ENCODE results near the gene FGF1.

FGF1 gene

GRCh38 chr5:142586552-142586951 lies 99.3 kb downstream of the FGF1 start:
- DNase-seq (ENCODE audit: extremely low read depth, insufficient read length): no peak
- no peak for TF ChIP-seq CTCF (IDR thresholded peaks at IDR 0.05; ENCODE audit: insufficient read depth, low read length, poor library complexity, severe bottlenecking)
- H3K36me3 ChIP-seq (ENCODE audit: control insufficient read depth, insufficient read depth, low read length): no peaks in the 10 kb centered on the region
- no peak overlapping the region for H3K4me3 ChIP-seq (replicated peaks; ENCODE audit: low read depth, low read length)
- H3K27me3 ChIP-seq (replicated peaks; ENCODE audit: control insufficient read depth, insufficient read depth, low read length): peaks cover 1% of the 10 kb centered on the region; the same call in 1 of the 2 replicates

GRCh38 chr5:142585451-142585850 lies 100.4 kb downstream of the FGF1 start:
- no peaks in the 10 kb centered on the region for H3K36me3 ChIP-seq (ENCODE audit: control insufficient read depth, insufficient read depth, low read length)
- TF ChIP-seq CTCF (IDR thresholded peaks at IDR 0.05; ENCODE audit: insufficient read depth, low read length, poor library complexity, severe bottlenecking): no peak
- peaks cover 1% of the 10 kb centered on the region; the same call in 1 of the 2 replicates for H3K27me3 ChIP-seq (replicated peaks; ENCODE audit: control insufficient read depth, insufficient read depth, low read length)
- no peak for DNase-seq (ENCODE audit: extremely low read depth, insufficient read length)
- H3K4me3 ChIP-seq (replicated peaks; ENCODE audit: low read depth, low read length): no peak overlapping the region

GRCh38 chr5:142584891-142585290 lies 101.0 kb downstream of the FGF1 start:
- Histone ChIP-seq H3K36me3 (ENCODE audit: control insufficient read depth, insufficient read depth, low read length) (no peaks in the 10 kb centered on the region), H3K27me3 (replicated peaks; ENCODE audit: control insufficient read depth, insufficient read depth, low read length) (peaks cover 1% of the 10 kb centered on the region; the same call in 1 of the 2 replicates), H3K4me3 (replicated peaks; ENCODE audit: low read depth, low read length) (no peak overlapping the region)
- DNase-seq (ENCODE audit: extremely low read depth, insufficient read length): no peak
- TF ChIP-seq CTCF (IDR thresholded peaks at IDR 0.05; ENCODE audit: insufficient read depth, low read length, poor library complexity, severe bottlenecking): no peak

GRCh38 chr5:142578161-142578830 lies 107.6 kb downstream of the FGF1 start:
- no peak for DNase-seq (ENCODE audit: extremely low read depth, insufficient read length)
- TF ChIP-seq CTCF (IDR thresholded peaks at IDR 0.05; ENCODE audit: insufficient read depth, low read length, poor library complexity, severe bottlenecking): no peak
- no peaks in the 10 kb centered on the region for H3K36me3 ChIP-seq (ENCODE audit: control insufficient read depth, insufficient read depth, low read length)
- H3K4me3 ChIP-seq (replicated peaks; ENCODE audit: low read depth, low read length): no peak overlapping the region
- 0 out of 2 replicates have a peak, but pooled peaks cover 1% of the 10 kb centered on the region for H3K27me3 ChIP-seq (replicated peaks; ENCODE audit: control insufficient read depth, insufficient read depth, low read length)

- no peak for DNase-seq (ENCODE audit: extremely low read depth, insufficient read length)
- Histone ChIP-seq H3K4me3 (replicated peaks; ENCODE audit: low read depth, low read length) (no peak overlapping the region), H3K36me3 (ENCODE audit: control insufficient read depth, insufficient read depth, low read length) (no peaks in the 10 kb centered on the region), H3K27me3 (replicated peaks; ENCODE audit: control insufficient read depth, insufficient read depth, low read length) (no peaks in the 10 kb centered on the region)
- no peak for TF ChIP-seq CTCF (IDR thresholded peaks at IDR 0.05; ENCODE audit: insufficient read depth, low read length, poor library complexity, severe bottlenecking)
Measured at GRCh38 chr5:142576804-142577203, 109.1 kb downstream of the FGF1 start.

GRCh38 chr5:142576303-142576702 lies 109.6 kb downstream of the FGF1 start:
- H3K36me3 ChIP-seq (ENCODE audit: control insufficient read depth, insufficient read depth, low read length): no peaks in the 10 kb centered on the region
- no peaks in the 10 kb centered on the region for H3K27me3 ChIP-seq (replicated peaks; ENCODE audit: control insufficient read depth, insufficient read depth, low read length)
- H3K4me3 ChIP-seq (replicated peaks; ENCODE audit: low read depth, low read length): no peak overlapping the region
- DNase-seq (ENCODE audit: extremely low read depth, insufficient read length): no peak
- no peak for TF ChIP-seq CTCF (IDR thresholded peaks at IDR 0.05; ENCODE audit: insufficient read depth, low read length, poor library complexity, severe bottlenecking)

All from GM06990 (cell line).